ENCODE results near the gene FHIT. TPM values are rescaled to one million over a fixed set of nuclear protein-coding genes. Genes with fewer than 3 reads are reported as not detected.

FHIT gene
- total RNA-seq, 1 donor from 2014 or later: 20.2 TPM

- no peaks in the 10 kb centered on the region for H3K27me3 Mint-ChIP-seq (ENCODE audit: unreplicated experiment)
- H3K27ac Mint-ChIP-seq (ENCODE audit: unreplicated experiment): no peak overlapping the region
- H3K9me3 Mint-ChIP-seq (ENCODE audit: unreplicated experiment): no peaks in the 10 kb centered on the region
These were observed 1269.9 kb downstream of the FHIT start for GRCh38 chr3:59981377-59981776.

GRCh38 chr3:59980576-59980975 lies 1270.7 kb downstream of the FHIT start:
- Mint-ChIP-seq H3K27ac (ENCODE audit: unreplicated experiment) (no peak overlapping the region), H3K36me3 (ENCODE audit: low read depth, unreplicated experiment) (no peaks in the 10 kb centered on the region), H3K27me3 (ENCODE audit: unreplicated experiment) (no peaks in the 10 kb centered on the region), H3K4me3 (ENCODE audit: unreplicated experiment) (no peak overlapping the region), H3K9me3 (ENCODE audit: unreplicated experiment) (no peaks in the 10 kb centered on the region), H3K4me1 (ENCODE audit: unreplicated experiment) (no peaks in the 10 kb centered on the region)
- TF ChIP-seq CTCF (IDR thresholded peaks at IDR 0.05; ENCODE audit: unreplicated experiment): no peak
- no peak for DNase-seq (ENCODE audit: low spot score)

More at GRCh38 chr3:59981377-59981776, 1269.9 kb downstream of the FHIT start:
- peaks cover 4% of the 10 kb centered on the region for H3K4me1 Mint-ChIP-seq (ENCODE audit: unreplicated experiment)
- no peak for TF ChIP-seq CTCF (IDR thresholded peaks at IDR 0.05; ENCODE audit: unreplicated experiment)
- no peak overlapping the region for H3K4me3 Mint-ChIP-seq (ENCODE audit: unreplicated experiment)
- no peaks in the 10 kb centered on the region for H3K36me3 Mint-ChIP-seq (ENCODE audit: low read depth, unreplicated experiment)
- DNase-seq (ENCODE audit: low spot score): no peak

GRCh38 chr3:59979542-59979941 lies 1271.7 kb downstream of the FHIT start:
- Mint-ChIP-seq H3K27ac (ENCODE audit: unreplicated experiment) (no peak overlapping the region), H3K27me3 (ENCODE audit: unreplicated experiment) (no peaks in the 10 kb centered on the region), H3K4me1 (ENCODE audit: unreplicated experiment) (no peaks in the 10 kb centered on the region), H3K4me3 (ENCODE audit: unreplicated experiment) (no peak overlapping the region), H3K9me3 (ENCODE audit: unreplicated experiment) (no peaks in the 10 kb centered on the region), H3K36me3 (ENCODE audit: low read depth, unreplicated experiment) (no peaks in the 10 kb centered on the region)
- TF ChIP-seq CTCF (IDR thresholded peaks at IDR 0.05; ENCODE audit: unreplicated experiment): no peak
- DNase-seq (ENCODE audit: low spot score): no peak

- no peaks in the 10 kb centered on the region for H3K27me3 Mint-ChIP-seq (ENCODE audit: unreplicated experiment)
- no peaks in the 10 kb centered on the region for H3K4me1 Mint-ChIP-seq (ENCODE audit: unreplicated experiment)
- H3K27ac Mint-ChIP-seq (ENCODE audit: unreplicated experiment): no peak overlapping the region
- H3K36me3 Mint-ChIP-seq (ENCODE audit: low read depth, unreplicated experiment): no peaks in the 10 kb centered on the region
- DNase-seq (ENCODE audit: low spot score): no peak
- no peaks in the 10 kb centered on the region for H3K9me3 Mint-ChIP-seq (ENCODE audit: unreplicated experiment)
- H3K4me3 Mint-ChIP-seq (ENCODE audit: unreplicated experiment): no peak overlapping the region
- no peak for TF ChIP-seq CTCF (IDR thresholded peaks at IDR 0.05; ENCODE audit: unreplicated experiment)
These were observed 1272.3 kb downstream of the FHIT start for GRCh38 chr3:59978979-59979378.

GRCh38 chr3:59970796-59971195 lies 1280.5 kb downstream of the FHIT start:
- Mint-ChIP-seq H3K9me3 (ENCODE audit: unreplicated experiment) (no peaks in the 10 kb centered on the region), H3K27me3 (ENCODE audit: unreplicated experiment) (peaks cover 1% of the 10 kb centered on the region), H3K4me1 (ENCODE audit: unreplicated experiment) (no peaks in the 10 kb centered on the region), H3K4me3 (ENCODE audit: unreplicated experiment) (no peak overlapping the region), H3K27ac (ENCODE audit: unreplicated experiment) (no peak overlapping the region), H3K36me3 (ENCODE audit: low read depth, unreplicated experiment) (no peaks in the 10 kb centered on the region)
- DNase-seq (ENCODE audit: low spot score): no peak
- no peak for TF ChIP-seq CTCF (IDR thresholded peaks at IDR 0.05; ENCODE audit: unreplicated experiment)
